Uterus (tissue), 4 donors: ENCODE measurements around the gene DBH. TPM values are rescaled to one million over a fixed set of nuclear protein-coding genes. Genes with fewer than 3 reads are reported as not detected.

ENCODE experiments used
- DNase-seq, 2 donors: peaks; one replicate each; pipeline ENCODE4 v3.0.0-alpha.2; 2019 to 2020
- H3K27ac ChIP-seq, 2 donors: fragments of 200-600 bp; sonication (generic); 1 replicate in 1 of 2; 2 replicates in 1 of 2; pipeline ENCODE4 v1.5.1; 2016 to 2018
- H3K27me3 ChIP-seq, 2 donors: fragments of 200-600 bp; sonication (generic); one replicate each; pipeline ENCODE4 v1.5.1; 2018 to 2019; ENCODE audit warnings: control low read depth in 1 of 2
- H3K36me3 ChIP-seq, 2 donors: fragments of 200-600 bp; sonication (generic); one replicate each; pipeline ENCODE4 v1.5.1; 2019; ENCODE audit warnings: control low read depth in 1 of 2
- H3K4me1 ChIP-seq, 2 donors: fragments of 200-600 bp; sonication (generic); one replicate each; pipeline ENCODE4 v1.5.1; 2018 to 2019; ENCODE audit warnings: control low read depth in 1 of 2
- H3K4me3 ChIP-seq, 2 donors: fragments of 200-600 bp; sonication (generic); 1 replicate in 1 of 2; 2 replicates in 1 of 2; pipeline ENCODE4 v1.5.1; 2018 to 2019; ENCODE audit warnings: mild to moderate bottlenecking in 1 of 2
- H3K9me3 ChIP-seq, 2 donors: fragments of 200-600 bp; sonication (generic); one replicate each; pipeline ENCODE4 v1.5.1; 2019; ENCODE audit warnings: control low read depth in 1 of 2
- POLR2A ChIP-seq, 2 donors: fragments of 450-650 bp; IDR thresholded peaks; one replicate each; pipeline ENCODE4 v1.6.1; 2016; ENCODE audit warnings: antibody characterized with exemption in 2 of 2, mild to moderate bottlenecking in 1 of 2, moderate library complexity in 1 of 2
- intact Hi-C: fragments of 100-400 bp; cut with DNase I; formaldehyde crosslinking; loops from one replicate; pipeline ENCODE4 v1.15.1; 2023; ENCODE audit warnings: low total_unique reads
- total RNA-seq, 4 donors: library from RNA; depleted of rRNA in 3 of 4; stranded (reverse); fragments of >200 nt in 3 of 4; gene quantifications; one replicate each; pipeline versions ENCODE4 v1.1.0 to v1.2.4, GENCODE V29; 2014 to 2023
- TF ChIP-seq, protein P1 (sequence below), 4 experiments: fragments of 200-600 bp in 2 of 4; fragments of 450-650 bp in 2 of 4; sonication (generic) in 2 of 4; IDR thresholded peaks; one replicate each; pipeline ENCODE4 v1.5.1; 2016 to 2019; ENCODE audit warnings: antibody characterized with exemption in 4 of 4, mild to moderate bottlenecking in 2 of 4, moderate library complexity in 1 of 4
- donor health status: DM: yes; HTN: yes; CAD: no.

Gene DBH
- total RNA-seq, 4 donors from 2014 or later = 1.3 TPM; not detected in 3

DNA sequence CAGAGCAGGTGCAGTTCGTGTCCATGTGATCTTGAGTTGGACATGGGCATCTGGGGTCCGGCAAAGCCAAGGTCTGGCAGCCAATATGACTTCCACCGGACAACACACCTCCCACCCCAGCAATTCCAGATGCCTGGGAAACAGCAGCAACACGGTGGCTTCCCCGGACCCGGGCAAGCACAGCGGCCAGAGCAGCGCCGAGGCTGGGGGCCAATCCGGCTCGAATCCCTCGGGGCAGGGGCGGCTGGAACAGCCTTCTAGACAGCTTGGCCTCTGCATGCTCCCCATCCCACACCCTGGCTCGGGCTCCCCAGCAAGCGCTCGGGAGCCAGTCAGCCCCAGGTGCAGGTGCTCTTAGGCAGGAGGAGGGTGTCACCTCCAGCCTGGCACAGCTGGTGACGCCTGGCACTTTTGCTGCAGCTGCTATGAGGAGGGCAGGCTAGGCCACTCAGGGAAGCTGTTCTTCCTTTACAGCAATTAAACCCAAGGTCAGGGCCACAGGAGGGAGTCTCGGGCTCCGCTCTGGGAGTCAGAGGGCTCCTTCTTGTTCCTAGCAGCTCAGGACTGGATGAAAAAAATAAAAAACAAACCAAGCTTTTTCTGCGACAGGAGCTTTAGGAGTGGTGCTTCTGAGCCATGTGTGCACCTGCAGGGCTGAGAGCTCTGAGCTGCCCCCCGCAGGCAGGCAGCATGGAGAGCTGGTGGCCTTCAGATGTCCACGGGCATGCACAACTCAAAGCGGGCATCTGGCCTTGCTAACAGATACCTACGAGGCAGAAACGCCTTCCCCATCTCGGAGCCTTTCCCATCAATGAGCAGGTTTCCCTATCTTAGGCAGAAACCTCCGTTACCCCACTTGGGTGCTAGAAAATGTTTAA, 28.2 kb downstream of the DBH start:
- TF ChIP-seq, protein P1, sequence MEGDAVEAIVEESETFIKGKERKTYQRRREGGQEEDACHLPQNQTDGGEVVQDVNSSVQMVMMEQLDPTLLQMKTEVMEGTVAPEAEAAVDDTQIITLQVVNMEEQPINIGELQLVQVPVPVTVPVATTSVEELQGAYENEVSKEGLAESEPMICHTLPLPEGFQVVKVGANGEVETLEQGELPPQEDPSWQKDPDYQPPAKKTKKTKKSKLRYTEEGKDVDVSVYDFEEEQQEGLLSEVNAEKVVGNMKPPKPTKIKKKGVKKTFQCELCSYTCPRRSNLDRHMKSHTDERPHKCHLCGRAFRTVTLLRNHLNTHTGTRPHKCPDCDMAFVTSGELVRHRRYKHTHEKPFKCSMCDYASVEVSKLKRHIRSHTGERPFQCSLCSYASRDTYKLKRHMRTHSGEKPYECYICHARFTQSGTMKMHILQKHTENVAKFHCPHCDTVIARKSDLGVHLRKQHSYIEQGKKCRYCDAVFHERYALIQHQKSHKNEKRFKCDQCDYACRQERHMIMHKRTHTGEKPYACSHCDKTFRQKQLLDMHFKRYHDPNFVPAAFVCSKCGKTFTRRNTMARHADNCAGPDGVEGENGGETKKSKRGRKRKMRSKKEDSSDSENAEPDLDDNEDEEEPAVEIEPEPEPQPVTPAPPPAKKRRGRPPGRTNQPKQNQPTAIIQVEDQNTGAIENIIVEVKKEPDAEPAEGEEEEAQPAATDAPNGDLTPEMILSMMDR (IDR thresholded peaks at IDR 0.05) = no peak
- no peak for TF ChIP-seq POLR2A (IDR thresholded peaks at IDR 0.05)
- Histone ChIP-seq H3K36me3 (no peaks in the 10 kb centered on the region), H3K27ac (no peak overlapping the region), H3K27me3 (no peaks in the 10 kb centered on the region), H3K4me3 (no peak overlapping the region), H3K9me3 (no peaks in the 10 kb centered on the region), H3K4me1 (no peaks in the 10 kb centered on the region)
- no peak for DNase-seq
- intact Hi-C loops = no loop called here

DNA sequence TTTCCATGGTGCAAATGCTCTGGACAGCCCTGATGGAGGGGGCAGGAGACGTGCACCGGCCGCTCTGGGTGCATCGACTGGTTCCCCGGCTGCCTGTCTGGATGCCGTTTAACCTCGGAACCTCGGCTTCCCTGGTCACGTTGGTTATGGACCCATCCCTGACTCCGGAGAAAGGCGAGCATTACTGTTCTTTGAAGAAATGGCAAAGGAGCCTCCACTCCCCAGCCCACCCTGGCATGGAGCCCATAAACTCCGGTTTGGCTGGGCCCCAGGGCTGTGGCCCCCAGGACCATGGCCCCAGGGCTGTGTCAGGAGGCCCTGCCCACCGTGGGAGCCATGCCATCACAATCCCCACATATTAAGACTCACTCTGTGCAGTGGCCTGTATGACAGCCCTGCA, 28.9 kb downstream of the DBH start:
- no peaks in the 10 kb centered on the region for H3K36me3 ChIP-seq
- no peak overlapping the region for H3K4me3 ChIP-seq
- DNase-seq = no peak
- H3K27ac ChIP-seq = no peak overlapping the region
- H3K9me3 ChIP-seq = no peaks in the 10 kb centered on the region
- H3K4me1 ChIP-seq = no peaks in the 10 kb centered on the region
- no peaks in the 10 kb centered on the region for H3K27me3 ChIP-seq
- TF ChIP-seq POLR2A (IDR thresholded peaks at IDR 0.05) = no peak
- TF ChIP-seq, protein P1 (IDR thresholded peaks at IDR 0.05) = no peak
- intact Hi-C loops = no loop called here

DNA sequence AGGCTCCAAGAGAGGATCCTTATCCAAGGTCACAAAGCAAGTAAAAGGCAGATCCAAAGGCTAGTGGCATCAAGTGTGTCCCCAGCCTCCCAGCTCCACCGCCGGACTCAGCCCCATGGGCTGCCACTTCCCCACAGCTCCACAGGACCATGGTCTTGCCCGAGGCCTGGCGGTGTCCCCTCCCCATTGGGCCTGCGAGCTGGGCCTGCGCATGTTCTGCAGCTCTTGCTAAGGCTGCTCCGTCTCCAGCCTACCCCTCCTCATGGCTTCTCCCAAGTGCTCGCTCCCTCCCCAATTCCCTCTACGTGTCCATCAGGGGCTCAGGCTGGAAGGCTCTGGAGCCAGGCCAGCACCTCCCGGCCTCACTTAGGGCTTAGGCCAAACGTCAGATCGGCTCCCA, 29.4 kb downstream of the DBH start:
- no peaks in the 10 kb centered on the region for H3K9me3 ChIP-seq
- intact Hi-C loops = no loop called here
- H3K4me3 ChIP-seq = no peak overlapping the region
- no peaks in the 10 kb centered on the region for H3K4me1 ChIP-seq
- TF ChIP-seq, protein P1 (IDR thresholded peaks at IDR 0.05) = no peak
- TF ChIP-seq POLR2A (IDR thresholded peaks at IDR 0.05) = no peak
- no peak overlapping the region for H3K27ac ChIP-seq
- H3K36me3 ChIP-seq = no peaks in the 10 kb centered on the region
- no peaks in the 10 kb centered on the region for H3K27me3 ChIP-seq
- no peak for DNase-seq

DNA sequence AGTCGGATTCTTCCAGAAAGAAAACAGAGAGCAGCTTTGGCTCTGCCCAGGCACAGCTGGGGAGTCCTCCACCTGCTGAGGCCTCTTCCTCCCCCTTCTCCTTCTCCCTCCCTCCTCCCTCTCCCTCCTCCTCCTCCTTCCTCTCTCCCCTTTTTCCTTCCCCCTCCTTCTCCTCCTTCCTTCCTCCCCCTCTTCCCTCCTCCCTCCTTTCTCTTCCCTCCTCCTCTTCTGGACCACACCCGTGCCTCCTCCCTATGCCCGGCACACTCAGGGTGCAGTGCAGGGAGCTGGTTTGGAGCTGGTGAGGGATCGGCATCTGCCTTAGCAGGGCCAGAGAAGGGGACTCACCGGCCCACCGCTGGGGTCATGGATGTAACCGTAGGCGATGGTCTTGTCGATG, 30.2 kb downstream of the DBH start:
- Histone ChIP-seq H3K36me3 (no peaks in the 10 kb centered on the region), H3K27me3 (no peaks in the 10 kb centered on the region), H3K4me1 (no peaks in the 10 kb centered on the region), H3K27ac (no peak overlapping the region), H3K9me3 (no peaks in the 10 kb centered on the region), H3K4me3 (no peak overlapping the region)
- no peak for DNase-seq
- TF ChIP-seq, protein P1 (IDR thresholded peaks at IDR 0.05) = no peak
- no peak for TF ChIP-seq POLR2A (IDR thresholded peaks at IDR 0.05)
- intact Hi-C loops = no loop called here

DNA sequence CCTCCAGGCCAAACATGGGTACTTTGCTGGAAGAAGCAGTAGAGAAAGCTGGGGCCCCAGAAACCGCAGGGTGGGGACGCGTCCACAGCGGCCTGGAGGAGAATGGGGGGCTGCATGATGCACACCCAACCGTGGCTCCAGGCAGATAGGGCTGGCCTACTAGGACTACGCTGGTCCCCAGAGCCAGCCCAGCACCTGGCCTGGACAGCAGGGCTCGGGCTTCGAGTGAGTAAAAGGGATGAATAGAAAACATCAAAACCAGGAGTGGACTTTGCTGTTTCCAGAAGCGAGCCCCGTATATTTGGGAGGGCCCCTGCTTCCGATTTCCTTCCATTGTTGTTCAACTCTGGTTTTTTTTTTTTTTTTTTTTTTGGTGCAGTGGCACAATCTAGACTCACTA, 30.7 kb downstream of the DBH start:
- intact Hi-C loops = no loop called here
- H3K4me1 ChIP-seq = no peaks in the 10 kb centered on the region
- no peak for DNase-seq
- no peaks in the 10 kb centered on the region for H3K9me3 ChIP-seq
- no peaks in the 10 kb centered on the region for H3K36me3 ChIP-seq
- H3K27me3 ChIP-seq = no peaks in the 10 kb centered on the region
- no peak for TF ChIP-seq POLR2A (IDR thresholded peaks at IDR 0.05)
- TF ChIP-seq, protein P1 (IDR thresholded peaks at IDR 0.05) = no peak
- H3K4me3 ChIP-seq = no peak overlapping the region
- no peak overlapping the region for H3K27ac ChIP-seq
